RWPE2 (cell line): ENCODE data around the gene CLDND1.

Experiments used
- ATAC-seq: fragments of 200-7000 bp; cut with Tn5 transposase; 3 replicates; pipeline ENCODE4 v1.9.1; 2021; ENCODE audit warnings: low read depth
- DNase-seq: peaks from one replicate; pipeline ENCODE4 v3.0.0-alpha.2; 2020; ENCODE audit warnings: low spot score
- H3K27ac ChIP-seq: fragments of 450-650 bp; 2 replicates; pipeline ENCODE4 v1.5.1; 2017; ENCODE audit warnings: mild to moderate bottlenecking; ENCODE audit not compliant: poor library complexity, severe bottlenecking
- H3K27me3 ChIP-seq: fragments of 250-450 bp; sonication (Bioruptor Pico); 2 replicates; pipeline ENCODE4 v1.5.1; 2021; ENCODE audit warnings: mild to moderate bottlenecking, moderate library complexity; ENCODE audit not compliant: insufficient read depth, poor library complexity, severe bottlenecking
- H3K36me3 ChIP-seq: fragments of 250-450 bp; sonication (Bioruptor Pico); 2 replicates; pipeline ENCODE4 v1.5.1; 2020; ENCODE audit warnings: low read depth, mild to moderate bottlenecking, moderate library complexity
- H3K4me1 ChIP-seq: fragments of 250-450 bp; sonication (Bioruptor Pico); 2 replicates; pipeline ENCODE4 v1.5.1; 2021; ENCODE audit warnings: mild to moderate bottlenecking, moderate library complexity; ENCODE audit not compliant: insufficient read depth, poor library complexity, severe bottlenecking
- H3K4me3 ChIP-seq: fragments of 250-450 bp; sonication (Bioruptor Pico); 2 replicates; pipeline ENCODE4 v1.5.1; 2021; ENCODE audit warnings: mild to moderate bottlenecking, moderate library complexity; ENCODE audit not compliant: severe bottlenecking
- H3K9me3 ChIP-seq: fragments of 250-450 bp; sonication (Bioruptor Pico); 2 replicates; pipeline ENCODE4 v1.5.1; 2021; ENCODE audit warnings: mild to moderate bottlenecking, moderate library complexity; ENCODE audit not compliant: severe bottlenecking
- CTCF ChIP-seq: fragments of 450-650 bp; IDR thresholded peaks from one replicate; pipeline ENCODE4 v1.5.1; 2017; ENCODE audit warnings: mild to moderate bottlenecking, moderate library complexity; ENCODE audit not compliant: poor library complexity, severe bottlenecking

CLDND1 gene

GRCh38 chr3:98541695-98542094, 19.0 kb upstream of the CLDND1 start:
- no peak for TF ChIP-seq CTCF
- Histone ChIP-seq H3K4me3 (no peak overlapping the region), H3K27ac (no peak overlapping the region), H3K27me3 (no peaks in the 10 kb centered on the region), H3K4me1 (no peaks in the 10 kb centered on the region), H3K9me3 (no peaks in the 10 kb centered on the region), H3K36me3 (no peaks in the 10 kb centered on the region)
- DNase-seq (no peak), ATAC-seq (no peak)

- H3K36me3 ChIP-seq, result no peaks in the 10 kb centered on the region
- no peaks in the 10 kb centered on the region for H3K4me1 ChIP-seq
- H3K27ac ChIP-seq, result no peak overlapping the region
- ATAC-seq (no peak), DNase-seq (no peak)
- H3K4me3 ChIP-seq, result no peak overlapping the region
- no peaks in the 10 kb centered on the region for H3K27me3 ChIP-seq
- no peak for TF ChIP-seq CTCF
- no peaks in the 10 kb centered on the region for H3K9me3 ChIP-seq
Measured at GRCh38 chr3:98540346-98540745, 17.6 kb upstream of the CLDND1 start.

GRCh38 chr3:98536456-98537017, 13.8 kb upstream of the CLDND1 start:
- H3K4me3 ChIP-seq, result no peak overlapping the region
- no peaks in the 10 kb centered on the region for H3K4me1 ChIP-seq
- H3K27ac ChIP-seq, result no peak overlapping the region
- no peaks in the 10 kb centered on the region for H3K27me3 ChIP-seq
- no peak for TF ChIP-seq CTCF
- no peak for DNase-seq
- H3K36me3 ChIP-seq, result no peaks in the 10 kb centered on the region
- no peaks in the 10 kb centered on the region for H3K9me3 ChIP-seq
- no peak for ATAC-seq

GRCh38 chr3:98534734-98535133, 12.0 kb upstream of the CLDND1 start:
- H3K36me3 ChIP-seq, result no peaks in the 10 kb centered on the region
- no peaks in the 10 kb centered on the region for H3K4me1 ChIP-seq
- H3K4me3 ChIP-seq, result no peak overlapping the region
- no peaks in the 10 kb centered on the region for H3K27me3 ChIP-seq
- no peak overlapping the region for H3K27ac ChIP-seq
- no peaks in the 10 kb centered on the region for H3K9me3 ChIP-seq
- ATAC-seq, result no peak
- TF ChIP-seq CTCF, result no peak
- DNase-seq, result no peak

- no peak for TF ChIP-seq CTCF
- H3K4me3 ChIP-seq, result no peak overlapping the region
Measured at GRCh38 chr3:98534168-98534567, 11.5 kb upstream of the CLDND1 start.

More at GRCh38 chr3:98534168-98534567, 11.5 kb upstream of the CLDND1 start:
- H3K36me3 ChIP-seq, result no peaks in the 10 kb centered on the region
- H3K4me1 ChIP-seq, result no peaks in the 10 kb centered on the region
- no peak overlapping the region for H3K27ac ChIP-seq
- ATAC-seq (no peak), DNase-seq (no peak)
- H3K27me3 ChIP-seq, result no peaks in the 10 kb centered on the region
- H3K9me3 ChIP-seq, result no peaks in the 10 kb centered on the region
